Fibroblast of lung (primary cell): ENCODE data around the gene INIP.

Experiments used
- EZH2 ChIP-seq: IDR thresholded peaks from 2 replicates; pipeline ENCODE4 v1.5.1; 2012; ENCODE audit warnings: low read length, control low read depth, mild to moderate bottlenecking; ENCODE audit errors: missing control alignments
- TF ChIP-seq, protein P1 (sequence below), 2 donors: IDR thresholded peaks in 1 of 2; conservative IDR thresholded peaks in 1 of 2; 1 replicate in 1 of 2; 2 replicates in 1 of 2; pipeline ENCODE4 v1.5.1; 2011 to 2012; ENCODE audit warnings: low read length in 2 of 2, control low read depth in 1 of 2, inconsistent platforms in 1 of 2, low read depth in 1 of 2, mild to moderate bottlenecking in 1 of 2

DNA sequence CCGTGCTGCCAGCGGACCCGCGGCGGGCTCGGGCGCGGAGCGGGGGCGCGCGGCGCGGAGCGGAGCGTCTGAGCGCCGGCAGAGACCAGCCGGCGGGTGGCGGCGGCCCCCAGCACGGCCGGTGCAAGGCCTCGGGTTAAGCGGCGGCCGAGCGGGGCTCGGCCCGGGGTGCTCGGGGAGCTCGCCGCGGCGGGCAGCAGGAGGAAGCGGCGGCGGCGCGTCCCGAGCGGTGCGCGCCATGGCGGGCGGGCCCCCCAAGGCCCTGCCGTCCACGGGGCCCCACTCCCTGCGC lies 32.8 kb upstream of the INIP start:
- TF ChIP-seq, protein P1, sequence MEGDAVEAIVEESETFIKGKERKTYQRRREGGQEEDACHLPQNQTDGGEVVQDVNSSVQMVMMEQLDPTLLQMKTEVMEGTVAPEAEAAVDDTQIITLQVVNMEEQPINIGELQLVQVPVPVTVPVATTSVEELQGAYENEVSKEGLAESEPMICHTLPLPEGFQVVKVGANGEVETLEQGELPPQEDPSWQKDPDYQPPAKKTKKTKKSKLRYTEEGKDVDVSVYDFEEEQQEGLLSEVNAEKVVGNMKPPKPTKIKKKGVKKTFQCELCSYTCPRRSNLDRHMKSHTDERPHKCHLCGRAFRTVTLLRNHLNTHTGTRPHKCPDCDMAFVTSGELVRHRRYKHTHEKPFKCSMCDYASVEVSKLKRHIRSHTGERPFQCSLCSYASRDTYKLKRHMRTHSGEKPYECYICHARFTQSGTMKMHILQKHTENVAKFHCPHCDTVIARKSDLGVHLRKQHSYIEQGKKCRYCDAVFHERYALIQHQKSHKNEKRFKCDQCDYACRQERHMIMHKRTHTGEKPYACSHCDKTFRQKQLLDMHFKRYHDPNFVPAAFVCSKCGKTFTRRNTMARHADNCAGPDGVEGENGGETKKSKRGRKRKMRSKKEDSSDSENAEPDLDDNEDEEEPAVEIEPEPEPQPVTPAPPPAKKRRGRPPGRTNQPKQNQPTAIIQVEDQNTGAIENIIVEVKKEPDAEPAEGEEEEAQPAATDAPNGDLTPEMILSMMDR (conservative IDR thresholded peaks at IDR 0.05 in 1 of 2, IDR thresholded peaks at IDR 0.05 in 1 of 2; ENCODE audit: low read depth in 1 of 2, low read length in 2 of 2): no peak
- no peak for TF ChIP-seq EZH2
